Stimulated activated CD4-positive, alpha-beta T cell treated with anti-CD3 and anti-CD28 coated beads, Interleukin-12 subunit alpha, Interleukin-12 subunit beta, amount 100 ng/mL, for 4 hours (primary cell): ENCODE data around the gene TSPAN10.
"Not testable (repeated sequence)": the region's sequence is repeated elsewhere in the genome, so short reads cannot be mapped to it uniquely, and the experiment has no call there.

Source experiments
- DNase-seq: peaks from one replicate; pipeline ENCODE4 v3.0.0-alpha.2; 2020

The TSPAN10 gene

GRCh38 chr17:81665205-81666091 lies 28.5 kb downstream of the TSPAN10 start:
- peak; percentile 60 for DNase-seq

- peak; percentile 34 for DNase-seq
Observed at GRCh38 chr17:81666092-81666341, 29.0 kb downstream of the TSPAN10 start.

- DNase-seq = peak; percentile 90
Observed at GRCh38 chr17:81666342-81667191, 29.6 kb downstream of the TSPAN10 start, which contains the start of the genes CCDC137 and OXLD1. Gene CCDC137 (plus strand): TSS chr17:81666737. CDS start chr17:81666767, 30 bp downstream. Gene OXLD1 (minus strand): TSS chr17:81666605. CDS start chr17:81666577, 28 bp downstream.

- no peak for DNase-seq
Observed at GRCh38 chr17:81667754-81668153, 30.8 kb downstream of the TSPAN10 start.

- no peak for DNase-seq
Observed at GRCh38 chr17:81672504-81672903, 35.5 kb downstream of the TSPAN10 start.

GRCh38 chr17:81672954-81673353 lies 36.0 kb downstream of the TSPAN10 start:
- DNase-seq = no peak

- DNase-seq = no peak
Observed at GRCh38 chr17:81673561-81674258, 36.7 kb downstream of the TSPAN10 start.

- DNase-seq = not testable (repeated sequence)
Observed at GRCh38 chr17:81675515-81676221, 38.7 kb downstream of the TSPAN10 start.

GRCh38 chr17:81676906-81677305 lies 39.9 kb downstream of the TSPAN10 start:
- DNase-seq = no peak

- DNase-seq = no peak
Observed at GRCh38 chr17:81680150-81680549, 43.2 kb downstream of the TSPAN10 start.

- DNase-seq = no peak
Observed at GRCh38 chr17:81681672-81682071, 44.7 kb downstream of the TSPAN10 start.

- no peak for DNase-seq
Observed at GRCh38 chr17:81682565-81683207, 45.7 kb downstream of the TSPAN10 start.

GRCh38 chr17:81683208-81683583 lies 46.2 kb downstream of the TSPAN10 start:
- DNase-seq = no peak

GRCh38 chr17:81683584-81684441 lies 46.8 kb downstream of the TSPAN10 start, which contains the start of the genes ARL16 and HGS:
Gene ARL16 (minus strand): TSS chr17:81683797. CDS start chr17:81683753, 44 bp downstream.
Gene HGS (plus strand): TSS chr17:81684011. CDS start chr17:81684067, 56 bp downstream.
- peak; percentile 96 for DNase-seq

- no peak for DNase-seq
Observed at GRCh38 chr17:81684442-81684911, 47.5 kb downstream of the TSPAN10 start.

GRCh38 chr17:81685108-81685507 lies 48.1 kb downstream of the TSPAN10 start:
- DNase-seq = peak; percentile 50

GRCh38 chr17:81686614-81687013 lies 49.6 kb downstream of the TSPAN10 start:
- no peak for DNase-seq

- no peak for DNase-seq
Observed at GRCh38 chr17:81687770-81688541, 51.0 kb downstream of the TSPAN10 start.

GRCh38 chr17:81688616-81689015 lies 51.6 kb downstream of the TSPAN10 start:
- no peak for DNase-seq

- no peak for DNase-seq
Observed at GRCh38 chr17:81690066-81690465, 53.1 kb downstream of the TSPAN10 start.
